Ishikawa (cell line): Measurements from ENCODE around the gene ATRNL1.

Source experiments
- CEBPB ChIP-seq: IDR thresholded peaks from 2 replicates; pipeline ENCODE4 v1.6.1; 2012
- CREB1 ChIP-seq: IDR thresholded peaks from 2 replicates; pipeline ENCODE4 v1.6.1; 2012; ENCODE audit warnings: low read depth
- EGR1 ChIP-seq: IDR thresholded peaks from 2 replicates; pipeline ENCODE4 v1.6.1; 2012
- EP300 ChIP-seq: IDR thresholded peaks from 2 replicates; pipeline ENCODE4 v1.6.1; 2012; ENCODE audit warnings: borderline replicate concordance
- FOXM1 ChIP-seq: IDR thresholded peaks from 2 replicates; pipeline ENCODE4 v1.6.1; 2012; ENCODE audit warnings: low read depth, borderline replicate concordance
- MAX ChIP-seq: IDR thresholded peaks from 2 replicates; pipeline ENCODE4 v1.6.1; 2012
- NFIC ChIP-seq: IDR thresholded peaks from 2 replicates; pipeline ENCODE4 v1.6.1; 2012
- RAD21 ChIP-seq: IDR thresholded peaks from 2 replicates; pipeline ENCODE4 v1.6.1; 2012; ENCODE audit warnings: low read depth
- TAF1 ChIP-seq: IDR thresholded peaks from 2 replicates; pipeline ENCODE4 v1.6.1; 2012; ENCODE audit warnings: low read depth, mild to moderate bottlenecking
- TCF12 ChIP-seq: IDR thresholded peaks from 2 replicates; pipeline ENCODE4 v1.6.1; 2012; ENCODE audit warnings: low read depth
- TEAD4 ChIP-seq: IDR thresholded peaks from 2 replicates; pipeline ENCODE4 v1.6.1; 2012
- USF1 ChIP-seq: IDR thresholded peaks from 2 replicates; pipeline ENCODE4 v1.6.1; 2012
- YY1 ChIP-seq: IDR thresholded peaks from 2 replicates; pipeline ENCODE4 v1.6.1; 2012; ENCODE audit warnings: low read depth
- ZBTB7A ChIP-seq: IDR thresholded peaks from 2 replicates; pipeline ENCODE4 v1.6.1; 2012; ENCODE audit warnings: low read depth
- TF ChIP-seq, protein P1 (sequence below): IDR thresholded peaks from 2 replicates; pipeline ENCODE4 v1.6.1; 2012; ENCODE audit warnings: low read depth, mild to moderate bottlenecking

ATRNL1 gene

DNA sequence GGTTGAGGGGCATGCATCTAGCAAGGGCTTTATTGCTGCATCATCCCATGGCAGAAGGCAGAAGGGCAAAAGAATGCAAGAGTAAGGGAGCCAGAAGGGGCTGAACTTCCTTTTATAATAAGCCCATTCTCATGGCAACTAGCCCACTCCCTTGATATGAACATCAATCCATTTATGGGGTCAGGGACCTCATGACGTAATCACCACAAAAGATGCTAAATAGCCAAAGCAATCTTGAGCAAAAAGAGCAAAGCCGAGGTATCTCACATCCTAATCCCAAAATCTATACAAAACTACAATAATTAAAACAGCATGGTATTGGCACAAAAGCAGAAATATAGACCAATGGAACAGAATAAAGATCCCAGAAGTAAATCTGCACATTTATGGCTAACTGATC is 499.9 kb downstream of the ATRNL1 start:
- TF ChIP-seq YY1, result no peak
- no peak for TF ChIP-seq NFIC
- TF ChIP-seq, protein P1, sequence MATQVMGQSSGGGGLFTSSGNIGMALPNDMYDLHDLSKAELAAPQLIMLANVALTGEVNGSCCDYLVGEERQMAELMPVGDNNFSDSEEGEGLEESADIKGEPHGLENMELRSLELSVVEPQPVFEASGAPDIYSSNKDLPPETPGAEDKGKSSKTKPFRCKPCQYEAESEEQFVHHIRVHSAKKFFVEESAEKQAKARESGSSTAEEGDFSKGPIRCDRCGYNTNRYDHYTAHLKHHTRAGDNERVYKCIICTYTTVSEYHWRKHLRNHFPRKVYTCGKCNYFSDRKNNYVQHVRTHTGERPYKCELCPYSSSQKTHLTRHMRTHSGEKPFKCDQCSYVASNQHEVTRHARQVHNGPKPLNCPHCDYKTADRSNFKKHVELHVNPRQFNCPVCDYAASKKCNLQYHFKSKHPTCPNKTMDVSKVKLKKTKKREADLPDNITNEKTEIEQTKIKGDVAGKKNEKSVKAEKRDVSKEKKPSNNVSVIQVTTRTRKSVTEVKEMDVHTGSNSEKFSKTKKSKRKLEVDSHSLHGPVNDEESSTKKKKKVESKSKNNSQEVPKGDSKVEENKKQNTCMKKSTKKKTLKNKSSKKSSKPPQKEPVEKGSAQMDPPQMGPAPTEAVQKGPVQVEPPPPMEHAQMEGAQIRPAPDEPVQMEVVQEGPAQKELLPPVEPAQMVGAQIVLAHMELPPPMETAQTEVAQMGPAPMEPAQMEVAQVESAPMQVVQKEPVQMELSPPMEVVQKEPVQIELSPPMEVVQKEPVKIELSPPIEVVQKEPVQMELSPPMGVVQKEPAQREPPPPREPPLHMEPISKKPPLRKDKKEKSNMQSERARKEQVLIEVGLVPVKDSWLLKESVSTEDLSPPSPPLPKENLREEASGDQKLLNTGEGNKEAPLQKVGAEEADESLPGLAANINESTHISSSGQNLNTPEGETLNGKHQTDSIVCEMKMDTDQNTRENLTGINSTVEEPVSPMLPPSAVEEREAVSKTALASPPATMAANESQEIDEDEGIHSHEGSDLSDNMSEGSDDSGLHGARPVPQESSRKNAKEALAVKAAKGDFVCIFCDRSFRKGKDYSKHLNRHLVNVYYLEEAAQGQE, result no peak
- TF ChIP-seq MAX, result no peak
- no peak for TF ChIP-seq TCF12
- TF ChIP-seq RAD21, result no peak
- no peak for TF ChIP-seq FOXM1
- no peak for TF ChIP-seq EGR1
- no peak for TF ChIP-seq TEAD4
- TF ChIP-seq EP300, result no peak
- TF ChIP-seq ZBTB7A, result no peak

- TF ChIP-seq TAF1, result no peak
- TF ChIP-seq NFIC, result no peak
- TF ChIP-seq ZBTB7A, result no peak
- TF ChIP-seq RAD21, result no peak
- no peak for TF ChIP-seq CREB1
- no peak for TF ChIP-seq EGR1
- no peak for TF ChIP-seq CEBPB
- no peak for TF ChIP-seq MAX
- no peak for TF ChIP-seq TCF12
- TF ChIP-seq FOXM1, result no peak
- no peak for TF ChIP-seq TEAD4
- TF ChIP-seq USF1, result no peak
- no peak for TF ChIP-seq YY1
Measured at GRCh38 chr10:115604627-115605026, 511.5 kb downstream of the ATRNL1 start.

DNA sequence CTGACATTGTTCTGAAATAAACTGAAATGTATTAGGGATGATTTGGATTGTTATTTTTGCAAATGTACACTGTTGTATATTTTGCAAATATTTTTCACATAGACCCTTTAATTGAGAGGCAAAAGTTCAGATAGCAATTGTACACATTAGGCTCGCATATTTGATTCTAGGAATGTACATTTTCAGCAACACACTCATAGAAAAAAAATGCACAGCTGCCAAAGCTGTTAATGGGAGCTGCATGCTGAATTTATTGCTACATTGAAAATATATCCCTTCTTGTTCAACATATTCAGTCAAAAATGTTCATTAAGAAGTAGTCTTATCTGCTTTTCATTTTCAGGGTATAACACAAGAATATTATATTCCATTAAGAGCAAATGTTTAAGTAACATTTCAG is 512.9 kb downstream of the ATRNL1 start:
- TF ChIP-seq EP300 (no peak), NFIC (no peak), TEAD4 (no peak), EGR1 (no peak), RAD21 (no peak), ZBTB7A (no peak), MAX (no peak), FOXM1 (no peak), TAF1 (no peak), TCF12 (no peak), CREB1 (no peak), CEBPB (no peak), YY1 (no peak), USF1 (no peak)
- TF ChIP-seq, protein P1, result no peak

- TF ChIP-seq ZBTB7A (no peak), EGR1 (no peak), EP300 (no peak), MAX (no peak), USF1 (no peak), FOXM1 (no peak), YY1 (no peak)
Measured at GRCh38 chr10:115606741-115607140, 513.6 kb downstream of the ATRNL1 start.

GRCh38 chr10:115624448-115624847 is 531.3 kb downstream of the ATRNL1 start:
- TF ChIP-seq TCF12 (no peak), FOXM1 (no peak), ZBTB7A (no peak), TEAD4 (no peak), EGR1 (no peak), YY1 (no peak), USF1 (no peak), NFIC (no peak), CEBPB (no peak), EP300 (no peak), MAX (no peak), CREB1 (no peak), RAD21 (no peak), TAF1 (no peak)
- TF ChIP-seq, protein P1, result no peak
